ENCODE data around the gene SDHAF3.

GRCh38 chr7:97155897-97156418 lies 38.5 kb downstream of the SDHAF3 start:
- TF ChIP-seq CTCF (conservative IDR thresholded peaks at IDR 0.05 in 1 of 2, IDR thresholded peaks at IDR 0.05 in 1 of 2; ENCODE audit: low read depth in 1 of 2, low read length in 2 of 2): no peak
- no peak for TF ChIP-seq EZH2 (IDR thresholded peaks at IDR 0.05; ENCODE audit: low read length, missing control alignments)

Measured in fibroblast of lung (primary cell).